GM19025 (cell line): ENCODE measurements around the gene NEURL4.
A peak's percentile ranks its signal among the peaks of the same experiment; 100 is the strongest.

ENCODE experiments used
- ATAC-seq: cut with Tn5 transposase; IDR thresholded peaks from one replicate; pipeline ENCODE4 v1.9.1; 2021; ENCODE audit warnings: mild to moderate bottlenecking, low read depth, moderate library complexity; ENCODE audit not compliant: unreplicated experiment

The NEURL4 gene

DNA sequence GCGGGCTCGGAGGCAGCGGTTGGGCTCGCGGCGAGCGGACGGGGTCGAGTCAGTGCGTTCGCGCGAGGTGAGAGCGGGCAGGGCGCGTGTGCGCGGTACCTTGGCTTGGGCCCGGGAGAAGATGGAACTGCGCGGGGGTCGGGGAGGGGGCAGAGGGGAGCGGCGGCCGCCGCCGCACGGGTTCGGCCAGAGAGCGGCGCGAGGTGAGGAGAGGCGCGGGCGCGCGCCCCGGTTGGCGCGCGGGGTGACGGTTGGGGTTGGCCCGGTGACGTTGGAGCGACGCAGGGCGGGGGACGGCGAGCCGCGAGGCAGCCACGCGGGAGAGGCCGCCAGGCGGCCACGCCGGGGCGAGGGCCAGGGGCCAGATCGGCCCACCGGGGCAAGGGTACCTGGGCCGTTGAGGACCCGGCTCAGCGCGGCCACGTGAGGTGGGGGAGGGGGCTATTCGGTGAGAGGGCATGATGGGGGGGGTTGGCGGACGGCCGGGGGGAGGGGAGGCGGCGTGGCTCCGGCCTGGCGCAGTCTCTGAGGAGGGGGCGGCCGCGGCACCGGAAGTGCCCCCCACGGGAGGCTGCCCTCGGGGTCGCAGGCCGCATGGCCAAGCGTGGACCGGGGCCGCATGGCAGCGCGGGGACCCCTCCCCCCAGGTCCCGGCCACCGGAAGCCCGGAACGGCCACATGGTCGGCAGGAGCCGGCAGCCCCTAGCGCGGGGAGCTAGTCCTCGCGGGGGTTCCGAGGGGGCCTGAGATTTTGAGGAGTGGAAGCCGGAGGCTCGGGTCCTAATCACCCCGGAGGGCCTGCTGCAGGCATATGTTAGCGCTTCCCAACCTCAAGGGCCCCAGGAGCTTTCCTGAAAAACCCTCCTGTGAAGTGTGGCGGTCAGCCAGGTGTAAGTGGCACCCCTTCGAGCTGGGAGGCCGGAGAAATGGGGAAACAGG lies 21.2 kb downstream of the NEURL4 start:
- peak; percentile 3 for ATAC-seq

- ATAC-seq: peak; percentile 63
Measured at GRCh38 chr17:7306911-7307685, 22.0 kb downstream of the NEURL4 start, which contains the start of gene EIF5A. EIF5A (plus strand) TSS chr17:7307628; CDS start chr17:7309636, 2,008 bp downstream.

- ATAC-seq: no peak
Measured at GRCh38 chr17:7304179-7304578, 25.0 kb downstream of the NEURL4 start.

- ATAC-seq: no peak
Measured at GRCh38 chr17:7296189-7296861, 32.8 kb downstream of the NEURL4 start.

DNA sequence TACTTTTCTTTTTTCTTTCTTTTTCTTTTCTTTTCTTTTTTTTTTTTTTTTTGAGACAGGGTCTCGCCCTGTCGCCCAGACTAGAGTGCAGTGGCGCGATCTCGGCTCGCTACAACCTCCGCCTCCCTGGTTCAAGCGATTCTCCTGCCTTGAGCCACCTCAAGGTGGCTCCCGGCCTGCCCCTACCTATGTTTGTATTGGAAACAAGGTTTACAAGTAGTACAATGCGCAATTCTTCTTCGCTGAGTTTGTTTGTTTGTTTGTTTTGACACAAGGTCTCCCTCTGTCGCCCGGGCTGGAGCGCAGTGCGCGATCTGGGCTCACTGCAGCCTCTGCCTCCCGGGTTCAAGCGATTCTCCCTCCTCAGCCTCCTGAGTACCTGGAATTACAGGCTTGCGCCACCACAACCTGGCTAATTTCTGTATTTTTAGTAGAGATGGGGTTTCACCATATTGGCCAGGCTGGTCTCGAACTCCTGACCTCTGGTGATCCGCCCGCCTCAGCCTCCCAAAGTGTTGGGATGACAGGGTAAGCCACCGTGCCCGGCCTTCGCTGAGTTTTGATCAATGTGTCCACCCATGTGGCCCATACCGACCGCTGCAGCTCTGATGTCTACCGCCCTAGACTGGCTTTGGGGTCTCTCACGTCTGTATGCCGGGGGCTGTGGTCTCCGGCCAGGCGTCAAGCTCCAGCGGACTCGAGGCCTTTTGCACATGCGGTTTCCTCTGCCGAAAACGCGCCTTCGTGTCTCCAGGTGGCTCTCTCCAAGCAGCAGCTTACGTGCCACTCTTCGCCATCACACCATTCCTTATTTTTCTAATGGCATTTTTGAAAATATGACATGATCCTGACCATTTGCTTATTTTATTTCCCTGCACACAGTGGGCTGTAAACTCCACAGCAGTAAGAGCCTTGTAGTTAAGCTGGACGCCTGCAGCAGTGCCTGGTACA lies 33.6 kb downstream of the NEURL4 start:
- no peak for ATAC-seq

DNA sequence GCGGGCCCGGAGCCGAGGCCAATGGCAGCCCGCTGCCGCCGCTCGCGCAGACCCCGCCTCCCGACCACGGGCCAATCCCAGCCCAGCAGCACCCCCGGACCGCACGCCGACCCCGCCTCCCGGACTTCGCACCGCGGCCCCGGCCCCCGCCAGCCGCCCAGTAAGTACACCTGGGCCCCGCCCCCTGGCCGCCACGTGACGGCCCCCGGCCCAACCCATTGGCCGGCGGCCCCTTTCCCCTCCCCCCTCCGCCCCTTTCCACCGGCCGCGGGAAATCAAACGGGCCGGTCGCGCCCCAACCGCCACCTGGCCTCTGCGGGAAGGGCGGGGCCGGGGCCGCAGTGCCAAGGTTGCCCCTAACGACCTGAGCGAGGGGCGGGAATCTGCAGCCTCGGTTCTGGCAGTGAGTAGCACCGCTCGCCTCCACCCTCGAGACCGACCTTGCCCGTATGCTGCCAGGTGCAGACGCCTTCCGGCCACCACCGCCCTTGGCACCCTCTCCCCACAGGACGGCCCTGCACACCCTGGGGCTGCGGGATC lies 34.5 kb downstream of the NEURL4 start, which contains the start of gene YBX2:
Gene YBX2, minus strand, starts transcription at position 26 of the 540 bp plus-strand sequence. CDS start 139 bp downstream, outside the sequence.
- no peak for ATAC-seq

DNA sequence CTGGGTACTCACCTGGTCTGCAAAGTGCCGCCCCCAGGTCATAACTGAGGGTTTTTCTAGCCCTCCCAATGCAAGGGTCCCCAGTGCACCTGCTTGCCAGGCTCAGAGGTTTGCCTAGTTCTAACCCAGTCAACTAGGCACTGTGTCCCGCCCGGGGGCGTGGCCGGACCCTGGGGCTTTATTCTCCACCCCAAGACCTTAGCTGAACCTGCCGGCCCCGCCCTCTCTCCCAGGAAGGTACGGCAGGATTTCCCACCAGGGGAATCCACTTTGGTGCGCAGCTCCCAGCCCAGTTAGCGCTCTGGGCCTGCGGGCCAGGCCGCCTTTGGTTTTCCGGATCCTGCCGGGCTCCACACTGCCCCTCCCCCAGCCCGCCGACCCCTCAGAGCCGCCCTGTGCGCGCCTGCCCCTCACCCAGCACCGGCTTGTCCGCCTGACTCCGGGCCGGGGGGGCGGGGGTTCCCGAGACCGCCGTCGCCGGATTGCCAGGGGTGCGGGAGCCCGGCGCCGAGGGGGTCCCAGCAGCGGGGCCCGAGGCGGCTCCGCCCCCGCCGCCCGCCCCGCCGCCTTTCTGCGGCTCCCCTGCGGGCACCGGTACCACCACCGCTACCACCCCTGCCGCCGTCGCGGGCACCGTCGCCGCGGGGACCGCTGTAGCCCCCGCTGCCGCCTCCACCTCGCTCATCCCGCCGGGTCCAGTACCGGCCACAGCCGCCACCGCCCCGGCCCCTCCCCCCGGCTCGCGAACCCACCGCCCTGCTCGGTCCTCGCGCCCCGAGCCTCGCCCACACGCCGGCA lies 35.1 kb downstream of the NEURL4 start:
- no peak for ATAC-seq

DNA sequence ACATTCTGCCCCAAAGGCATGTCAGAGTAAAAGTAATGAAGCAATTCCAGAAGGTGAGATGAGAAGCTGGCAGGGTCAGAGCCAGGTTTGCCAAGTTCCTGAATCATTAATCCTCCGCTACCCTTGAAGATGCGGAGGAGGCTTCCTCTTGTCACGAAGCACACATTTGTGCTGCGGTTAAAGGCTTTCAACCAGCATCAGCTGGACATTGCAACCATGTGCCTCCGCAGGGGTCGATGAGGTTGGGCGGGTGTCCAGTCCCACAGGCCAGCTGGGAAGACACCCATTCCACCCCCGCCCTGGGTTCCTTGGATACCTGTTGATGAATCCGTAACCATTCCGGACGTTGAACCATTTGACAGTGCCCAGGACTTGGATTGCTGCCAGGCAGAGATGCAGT lies 36.0 kb downstream of the NEURL4 start:
- ATAC-seq: no peak

DNA sequence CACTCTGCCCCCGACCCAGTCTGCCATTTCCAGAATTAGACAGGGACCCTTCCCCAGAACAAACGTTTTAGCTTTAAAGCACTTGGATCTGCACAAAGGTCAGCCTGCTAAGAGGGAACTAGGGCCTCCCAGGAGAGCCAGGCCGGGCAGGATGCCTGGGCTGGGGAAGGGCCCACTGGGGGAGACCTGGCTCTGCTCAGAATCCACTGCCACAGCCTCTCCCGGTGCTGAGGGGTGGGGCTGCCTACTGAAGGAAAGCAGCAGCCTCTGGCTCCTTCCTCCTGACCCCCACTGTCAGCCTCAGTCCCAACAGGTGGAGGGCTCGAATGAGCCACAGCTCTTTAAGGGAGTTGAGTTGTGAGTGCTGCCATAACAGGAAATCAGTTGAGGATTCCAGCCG lies 36.4 kb downstream of the NEURL4 start:
- no peak for ATAC-seq

GRCh38 chr17:7292194-7292593 lies 36.9 kb downstream of the NEURL4 start:
- ATAC-seq: no peak

GRCh38 chr17:7290685-7291084 lies 38.5 kb downstream of the NEURL4 start:
- ATAC-seq: no peak

- ATAC-seq: no peak
Measured at GRCh38 chr17:7290166-7290565, 39.0 kb downstream of the NEURL4 start.

GRCh38 chr17:7289256-7290032 lies 39.7 kb downstream of the NEURL4 start:
- no peak for ATAC-seq

DNA sequence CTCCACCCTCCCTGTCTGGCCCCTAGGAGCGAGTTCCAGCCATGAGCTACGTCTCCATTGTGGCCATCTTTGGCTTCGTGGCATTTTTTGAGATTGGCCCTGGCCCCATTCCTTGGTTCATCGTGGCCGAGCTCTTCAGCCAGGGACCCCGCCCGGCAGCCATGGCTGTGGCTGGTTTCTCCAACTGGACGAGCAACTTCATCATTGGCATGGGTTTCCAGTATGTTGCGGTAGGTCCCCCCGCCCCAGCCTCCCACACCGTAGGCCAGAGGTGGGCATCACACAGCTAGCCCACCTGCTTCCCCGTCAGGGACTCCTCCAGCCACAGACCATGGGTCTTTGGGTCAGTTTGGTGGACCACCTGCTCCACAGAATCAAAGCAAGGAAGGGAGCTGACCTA lies 43.5 kb downstream of the NEURL4 start:
- no peak for ATAC-seq

GRCh38 chr17:7284911-7285310 lies 44.2 kb downstream of the NEURL4 start:
- no peak for ATAC-seq

- ATAC-seq: no peak
Measured at GRCh38 chr17:7283471-7284216, 45.5 kb downstream of the NEURL4 start.

GRCh38 chr17:7282752-7283321 lies 46.3 kb downstream of the NEURL4 start:
- no peak for ATAC-seq
